HepG2 (cell line): Measurements from ENCODE around the gene SIK3. TPM values are rescaled to one million over a fixed set of nuclear protein-coding genes. Genes with fewer than 3 reads are reported as not detected.
A peak's percentile ranks its signal among the peaks of the same experiment; 100 is the strongest.

ENCODE experiments used
- ARNT ChIP-seq: fragments of 450-650 bp; IDR thresholded peaks from 2 replicates; pipeline ENCODE4 v1.6.1; 2017
- CBFB ChIP-seq: sonication (generic); formaldehyde crosslinking; IDR thresholded peaks from 2 replicates; pipeline ENCODE4 v1.4.0; 2020; ENCODE audit warnings: missing genetic modification reagents
- CENPT ChIP-seq: sonication (generic); formaldehyde crosslinking; IDR thresholded peaks from 2 replicates; pipeline ENCODE4 v1.8.0; 2022; ENCODE audit warnings: low read depth, mild to moderate bottlenecking, moderate library complexity, missing genetic modification reagents
- GABPB1 ChIP-seq: IDR thresholded peaks from 2 replicates; pipeline ENCODE4 v1.6.1; 2016; ENCODE audit warnings: mild to moderate bottlenecking, missing genetic modification reagents, moderate library complexity, missing compliant biosample characterization
- ISX ChIP-seq: sonication (generic); formaldehyde crosslinking; conservative IDR thresholded peaks from 2 replicates; pipeline ENCODE4 v1.5.0; 2020; ENCODE audit warnings: missing genetic modification reagents
- KDM2A ChIP-seq: sonication (generic); formaldehyde crosslinking; IDR thresholded peaks from 2 replicates; pipeline ENCODE4 v1.4.0; 2020; ENCODE audit warnings: low read depth, missing genetic modification reagents, borderline replicate concordance
- KLF16 ChIP-seq, 2 experiments: sonication (generic) in 1 of 2; formaldehyde crosslinking in 1 of 2; IDR thresholded peaks; 2 replicates each; pipeline versions ENCODE4 v1.6.1 to v1.8.0; 2016 to 2023; ENCODE audit warnings: missing genetic modification reagents in 2 of 2, missing compliant biosample characterization in 1 of 2
- MAX ChIP-seq: IDR thresholded peaks from 2 replicates; pipeline ENCODE4 v1.6.1; 2012; ENCODE audit warnings: inconsistent platforms
- MLLT10 ChIP-seq: sonication (generic); formaldehyde crosslinking; IDR thresholded peaks from 2 replicates; pipeline ENCODE4 v1.4.0; 2020; ENCODE audit warnings: missing genetic modification reagents
- PATZ1 ChIP-seq: sonication (generic); formaldehyde crosslinking; IDR thresholded peaks from 2 replicates; pipeline ENCODE4 v1.4.0; 2020; ENCODE audit warnings: missing genetic modification reagents
- RCOR2 ChIP-seq: IDR thresholded peaks from 2 replicates; pipeline ENCODE4 v1.6.1; 2016; ENCODE audit warnings: missing biosample characterization, missing genetic modification reagents
- REPIN1 ChIP-seq: sonication (generic); formaldehyde crosslinking; IDR thresholded peaks from 2 replicates; pipeline ENCODE4 v1.8.0; 2022; ENCODE audit warnings: missing genetic modification reagents, low read depth, mild to moderate bottlenecking, borderline replicate concordance
- RFXANK ChIP-seq: IDR thresholded peaks from 2 replicates; pipeline ENCODE4 v1.6.1; 2016
- TRIM24 ChIP-seq: sonication (generic); formaldehyde crosslinking; IDR thresholded peaks from 2 replicates; pipeline ENCODE4 v1.8.0; 2022; ENCODE audit warnings: mild to moderate bottlenecking, missing genetic modification reagents
- ZBTB40 ChIP-seq, 2 experiments: fragments of 450-650 bp in 1 of 2; sonication (generic) in 1 of 2; formaldehyde crosslinking in 1 of 2; IDR thresholded peaks; 2 replicates each; pipeline versions ENCODE4 v1.6.1 to v1.8.0; 2016 to 2022; ENCODE audit warnings: antibody characterized with exemption in 1 of 2, mild to moderate bottlenecking in 1 of 2, missing genetic modification reagents in 1 of 2
- ZNF577 ChIP-seq: sonication (generic); formaldehyde crosslinking; IDR thresholded peaks from 2 replicates; pipeline ENCODE4 v1.4.0; 2020; ENCODE audit warnings: mild to moderate bottlenecking, low read depth, missing genetic modification reagents, borderline replicate concordance
- ZNF704 ChIP-seq: sonication (generic); formaldehyde crosslinking; IDR thresholded peaks from 2 replicates; pipeline ENCODE4 v1.8.1; 2023; ENCODE audit warnings: mild to moderate bottlenecking, inconsistent platforms, moderate library complexity, missing genetic modification reagents, borderline replicate concordance
- polyA plus RNA-seq, 8 experiments: library from polyadenylated mRNA; depleted of rRNA in 3 of 8; stranded (reverse) in 7 of 8; unstranded in 1 of 8; fragments of >200 nt; fragmentation: Illumina TruSeq in 4 of 8; extraction: Trizol in 4 of 8; gene quantifications; 2 replicates each; pipeline versions ENCODE4 v1.2.1 to v1.2.3, GENCODE V29; 2011 to 2016; ENCODE audit warnings: low read depth in 4 of 8, missing spikeins in 1 of 8, mixed read lengths in 1 of 8; ENCODE audit not compliant: insufficient read depth in 1 of 8
- total RNA-seq, 5 experiments: library from RNA; depleted of rRNA; stranded (reverse); fragments of >200 nt; fragmentation: Illumina TruSeq; extraction: Trizol; gene quantifications; 2 replicates each; pipeline ENCODE4 v1.2.3, GENCODE V29; 2016; ENCODE audit warnings: low read depth in 1 of 5

The SIK3 gene
- total and polyA plus RNA-seq, 2 of the 13 experiments (the other 11 are each of a cell fraction or from before 2014, with no cell fraction given) = 5.7 to 9.8 TPM

- TF ChIP-seq PATZ1 (CRISPR knock-in tag) (peak; percentile 47; the same call in 1 of the 2 replicates), MAX (no peak), ISX (CRISPR knock-in tag) (no peak), TRIM24 (CRISPR knock-in tag) (no peak), GABPB1 (no peak), MLLT10 (CRISPR knock-in tag) (no peak), REPIN1 (CRISPR knock-in tag) (no peak), RCOR2 (CRISPR knock-in tag) (peak; percentile 68), KDM2A (CRISPR knock-in tag) (no peak), RFXANK (CRISPR knock-in tag) (no peak), ZNF704 (CRISPR knock-in tag) (no peak), ARNT (no peak), KLF16 (CRISPR knock-in tag; IDR thresholded peaks at IDR 0.05) (0 out of 4 replicates have a peak, but pooled peaks of 1 of the 2 experiments have one; percentile 59), CENPT (CRISPR knock-in tag) (no peak), ZBTB40 (IDR thresholded peaks at IDR 0.05) (no peak), ZBTB40 (CRISPR knock-in tag; IDR thresholded peaks at IDR 0.05) (no peak), ZNF577 (CRISPR knock-in tag) (no peak), CBFB (CRISPR knock-in tag) (peak; percentile 39; the same call in 1 of the 2 replicates)
Observed at GRCh38 chr11:117076941-117077691, 21.1 kb downstream of the SIK3 start (continued).
